ENCODE data around the gene RYR1. TPM values are rescaled to one million over a fixed set of nuclear protein-coding genes. Genes with fewer than 3 reads are reported as not detected.
"Not testable (repeated sequence)": the region's sequence is repeated elsewhere in the genome, so short reads cannot be mapped to it uniquely, and the experiment has no call there.

The RYR1 gene
- total RNA-seq, 1 donor = not detected

GRCh38 chr19:38509027-38509426 lies 75.5 kb downstream of the RYR1 start:
- H3K4me3 ChIP-seq (ENCODE audit: low read depth, low read length) = no peak overlapping the region
- DNase-seq (ENCODE audit: low read depth) = no peak
- TF ChIP-seq, protein P1, sequence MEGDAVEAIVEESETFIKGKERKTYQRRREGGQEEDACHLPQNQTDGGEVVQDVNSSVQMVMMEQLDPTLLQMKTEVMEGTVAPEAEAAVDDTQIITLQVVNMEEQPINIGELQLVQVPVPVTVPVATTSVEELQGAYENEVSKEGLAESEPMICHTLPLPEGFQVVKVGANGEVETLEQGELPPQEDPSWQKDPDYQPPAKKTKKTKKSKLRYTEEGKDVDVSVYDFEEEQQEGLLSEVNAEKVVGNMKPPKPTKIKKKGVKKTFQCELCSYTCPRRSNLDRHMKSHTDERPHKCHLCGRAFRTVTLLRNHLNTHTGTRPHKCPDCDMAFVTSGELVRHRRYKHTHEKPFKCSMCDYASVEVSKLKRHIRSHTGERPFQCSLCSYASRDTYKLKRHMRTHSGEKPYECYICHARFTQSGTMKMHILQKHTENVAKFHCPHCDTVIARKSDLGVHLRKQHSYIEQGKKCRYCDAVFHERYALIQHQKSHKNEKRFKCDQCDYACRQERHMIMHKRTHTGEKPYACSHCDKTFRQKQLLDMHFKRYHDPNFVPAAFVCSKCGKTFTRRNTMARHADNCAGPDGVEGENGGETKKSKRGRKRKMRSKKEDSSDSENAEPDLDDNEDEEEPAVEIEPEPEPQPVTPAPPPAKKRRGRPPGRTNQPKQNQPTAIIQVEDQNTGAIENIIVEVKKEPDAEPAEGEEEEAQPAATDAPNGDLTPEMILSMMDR (IDR thresholded peaks at IDR 0.05; ENCODE audit: insufficient read depth, low read length) = no peak

DNA sequence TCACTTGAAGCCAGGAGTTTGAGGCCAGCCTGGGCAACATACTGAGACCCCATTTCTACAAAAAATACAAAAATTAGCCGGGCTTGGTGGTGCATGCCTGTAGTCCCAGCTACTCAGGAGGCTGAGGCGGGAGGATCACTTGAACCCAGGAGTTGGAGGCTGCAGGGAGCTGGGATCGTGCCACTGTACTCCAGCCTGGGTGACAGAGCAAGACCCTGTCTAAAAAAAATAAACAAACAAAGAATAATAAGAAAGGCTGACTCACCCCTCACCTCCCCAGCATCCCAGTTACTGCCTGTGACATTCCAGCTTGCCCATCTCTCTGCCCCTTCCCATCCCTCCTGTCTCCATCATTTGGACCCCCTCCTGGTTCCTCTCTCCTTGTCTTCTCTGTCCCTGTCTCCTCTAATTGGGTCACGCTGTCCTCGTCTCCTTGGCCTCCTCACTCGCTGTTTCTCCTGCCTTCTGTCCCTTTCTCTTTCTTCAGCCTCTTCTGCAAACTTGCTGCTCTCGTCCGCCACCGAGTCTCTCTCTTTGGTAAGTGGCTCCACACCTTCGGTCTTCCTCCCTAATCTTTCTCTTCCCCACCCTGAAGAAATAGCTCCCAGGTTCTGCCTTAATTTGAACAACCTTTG lies 77.7 kb downstream of the RYR1 start:
- TF ChIP-seq, protein P1 (IDR thresholded peaks at IDR 0.05; ENCODE audit: insufficient read depth, low read length) = no peak

GRCh38 chr19:38512277-38512676 lies 78.8 kb downstream of the RYR1 start:
- TF ChIP-seq, protein P1 (IDR thresholded peaks at IDR 0.05; ENCODE audit: insufficient read depth, low read length) = no peak
- no peak for DNase-seq (ENCODE audit: low read depth)
- no peak overlapping the region for H3K4me3 ChIP-seq (ENCODE audit: low read depth, low read length)

More for the DNA sequence above, 77.7 kb downstream of the RYR1 start:
- no peak overlapping the region for H3K4me3 ChIP-seq (ENCODE audit: low read depth, low read length)
- no peak for DNase-seq (ENCODE audit: low read depth)

DNA sequence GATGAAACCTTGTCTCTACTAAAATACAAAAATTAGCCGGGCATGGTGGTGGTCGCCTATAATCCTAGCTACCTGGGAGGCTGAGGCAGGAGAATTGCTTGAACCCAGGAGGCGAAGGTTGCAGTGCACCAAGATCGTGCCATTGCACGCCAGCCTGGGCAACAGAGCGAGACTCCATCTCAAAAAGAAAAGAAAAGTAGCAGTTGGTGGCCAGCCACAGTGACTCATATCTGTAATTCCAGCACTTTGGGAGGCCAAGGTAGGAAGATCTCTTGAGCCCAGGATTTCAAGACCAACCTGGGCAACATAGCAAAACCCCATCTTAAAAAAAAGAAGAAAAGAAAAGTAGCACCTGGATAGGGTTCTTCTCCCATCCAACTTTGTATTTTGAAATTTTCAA lies 79.7 kb downstream of the RYR1 start:
- not testable (repeated sequence) for H3K4me3 ChIP-seq (ENCODE audit: low read depth, low read length); DNase-seq (ENCODE audit: low read depth)

GRCh38 chr19:38513762-38514167 lies 80.3 kb downstream of the RYR1 start:
- DNase-seq (ENCODE audit: low read depth) = no peak
- H3K4me3 ChIP-seq (ENCODE audit: low read depth, low read length) = no peak overlapping the region
- TF ChIP-seq, protein P1 (IDR thresholded peaks at IDR 0.05; ENCODE audit: insufficient read depth, low read length) = no peak

- TF ChIP-seq, protein P1 (IDR thresholded peaks at IDR 0.05; ENCODE audit: insufficient read depth, low read length) = peak; percentile 94
- peak; percentile 46 for DNase-seq (ENCODE audit: low read depth)
- no peak overlapping the region for H3K4me3 ChIP-seq (ENCODE audit: low read depth, low read length)
Measured at GRCh38 chr19:38514812-38515633, 81.5 kb downstream of the RYR1 start.

DNA sequence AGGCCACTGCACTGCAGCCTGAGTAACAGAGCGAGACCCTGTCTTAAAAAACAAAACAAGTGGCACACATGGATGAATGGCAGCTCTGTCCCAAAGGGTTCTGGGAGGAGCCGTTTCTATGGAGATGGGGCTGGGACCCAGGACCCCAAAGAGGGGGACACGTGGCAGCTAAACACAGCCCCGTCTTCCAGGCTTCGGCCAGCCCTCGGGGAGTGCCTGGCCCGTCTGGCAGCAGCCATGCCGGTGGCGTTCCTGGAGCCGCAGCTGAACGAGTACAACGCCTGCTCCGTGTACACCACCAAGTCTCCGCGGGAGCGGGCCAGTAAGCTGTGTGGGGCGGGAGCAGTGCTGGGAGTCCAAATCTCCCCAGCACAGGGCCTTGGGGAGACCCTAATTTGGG lies 82.4 kb downstream of the RYR1 start:
- TF ChIP-seq, protein P1 (IDR thresholded peaks at IDR 0.05; ENCODE audit: insufficient read depth, low read length) = no peak
- DNase-seq (ENCODE audit: low read depth) = no peak
- H3K4me3 ChIP-seq (ENCODE audit: low read depth, low read length) = no peak overlapping the region

Data from fibroblast of the aortic adventitia (primary cell).